Transverse colon (tissue), 3 donors: Measurements from ENCODE around the gene DCD.

Experiments
- POLR2A ChIP-seq: fragments of 450-650 bp; IDR thresholded peaks from one replicate; pipeline ENCODE4 v1.6.1; 2016; ENCODE audit warnings: antibody characterized with exemption, mild to moderate bottlenecking, moderate library complexity
- TF ChIP-seq, protein P1 (sequence below), 5 experiments: fragments of 200-600 bp in 3 of 5; fragments of 450-650 bp in 2 of 5; sonication (generic) in 3 of 5; IDR thresholded peaks; 1 replicate in 2 of 5; 2 replicates in 3 of 5; pipeline ENCODE4 v1.5.1; 2016 to 2017; ENCODE audit warnings: antibody characterized with exemption in 5 of 5, inconsistent platforms in 3 of 5, mild to moderate bottlenecking in 2 of 5, moderate library complexity in 1 of 5

DNA sequence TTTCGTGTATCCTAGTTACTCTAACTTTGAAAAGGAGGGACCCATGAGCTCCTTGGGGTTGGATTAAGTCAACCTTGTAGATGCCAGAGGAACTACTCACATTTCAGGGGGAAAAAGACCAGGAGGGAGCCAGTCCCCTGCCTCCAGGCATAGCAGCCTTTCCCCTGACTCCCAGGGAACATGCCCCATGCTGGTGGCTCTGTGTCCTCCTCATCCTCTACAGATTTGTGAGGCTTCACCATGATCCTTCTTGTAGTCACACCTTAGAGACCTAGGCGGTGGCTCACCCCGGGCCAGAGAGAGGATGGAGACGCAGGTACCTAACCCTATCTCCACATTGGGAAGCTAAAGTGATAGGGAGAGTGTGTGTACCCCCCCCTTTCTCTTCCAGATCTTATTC is 43.7 kb downstream of the DCD start:
- TF ChIP-seq, protein P1, sequence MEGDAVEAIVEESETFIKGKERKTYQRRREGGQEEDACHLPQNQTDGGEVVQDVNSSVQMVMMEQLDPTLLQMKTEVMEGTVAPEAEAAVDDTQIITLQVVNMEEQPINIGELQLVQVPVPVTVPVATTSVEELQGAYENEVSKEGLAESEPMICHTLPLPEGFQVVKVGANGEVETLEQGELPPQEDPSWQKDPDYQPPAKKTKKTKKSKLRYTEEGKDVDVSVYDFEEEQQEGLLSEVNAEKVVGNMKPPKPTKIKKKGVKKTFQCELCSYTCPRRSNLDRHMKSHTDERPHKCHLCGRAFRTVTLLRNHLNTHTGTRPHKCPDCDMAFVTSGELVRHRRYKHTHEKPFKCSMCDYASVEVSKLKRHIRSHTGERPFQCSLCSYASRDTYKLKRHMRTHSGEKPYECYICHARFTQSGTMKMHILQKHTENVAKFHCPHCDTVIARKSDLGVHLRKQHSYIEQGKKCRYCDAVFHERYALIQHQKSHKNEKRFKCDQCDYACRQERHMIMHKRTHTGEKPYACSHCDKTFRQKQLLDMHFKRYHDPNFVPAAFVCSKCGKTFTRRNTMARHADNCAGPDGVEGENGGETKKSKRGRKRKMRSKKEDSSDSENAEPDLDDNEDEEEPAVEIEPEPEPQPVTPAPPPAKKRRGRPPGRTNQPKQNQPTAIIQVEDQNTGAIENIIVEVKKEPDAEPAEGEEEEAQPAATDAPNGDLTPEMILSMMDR (IDR thresholded peaks at IDR 0.05) = no peak
- TF ChIP-seq POLR2A = no peak
